Placental epithelial cell (primary cell): ENCODE data around the gene DSCAM. TPM values are rescaled to one million over a fixed set of nuclear protein-coding genes. Genes with fewer than 3 reads are reported as not detected.

ENCODE experiments used
- small RNA-seq: library from RNA; depleted of rRNA; stranded (forward); fragments of <200 nt; gene quantifications from one replicate; pipeline ENCODE3, GENCODE V24; 2012
- total RNA-seq: library from RNA; depleted of rRNA; stranded (reverse); fragments of >200 nt; gene quantifications from 2 replicates; pipeline ENCODE4 v1.2.3, GENCODE V29; 2012

DSCAM gene, protein sequence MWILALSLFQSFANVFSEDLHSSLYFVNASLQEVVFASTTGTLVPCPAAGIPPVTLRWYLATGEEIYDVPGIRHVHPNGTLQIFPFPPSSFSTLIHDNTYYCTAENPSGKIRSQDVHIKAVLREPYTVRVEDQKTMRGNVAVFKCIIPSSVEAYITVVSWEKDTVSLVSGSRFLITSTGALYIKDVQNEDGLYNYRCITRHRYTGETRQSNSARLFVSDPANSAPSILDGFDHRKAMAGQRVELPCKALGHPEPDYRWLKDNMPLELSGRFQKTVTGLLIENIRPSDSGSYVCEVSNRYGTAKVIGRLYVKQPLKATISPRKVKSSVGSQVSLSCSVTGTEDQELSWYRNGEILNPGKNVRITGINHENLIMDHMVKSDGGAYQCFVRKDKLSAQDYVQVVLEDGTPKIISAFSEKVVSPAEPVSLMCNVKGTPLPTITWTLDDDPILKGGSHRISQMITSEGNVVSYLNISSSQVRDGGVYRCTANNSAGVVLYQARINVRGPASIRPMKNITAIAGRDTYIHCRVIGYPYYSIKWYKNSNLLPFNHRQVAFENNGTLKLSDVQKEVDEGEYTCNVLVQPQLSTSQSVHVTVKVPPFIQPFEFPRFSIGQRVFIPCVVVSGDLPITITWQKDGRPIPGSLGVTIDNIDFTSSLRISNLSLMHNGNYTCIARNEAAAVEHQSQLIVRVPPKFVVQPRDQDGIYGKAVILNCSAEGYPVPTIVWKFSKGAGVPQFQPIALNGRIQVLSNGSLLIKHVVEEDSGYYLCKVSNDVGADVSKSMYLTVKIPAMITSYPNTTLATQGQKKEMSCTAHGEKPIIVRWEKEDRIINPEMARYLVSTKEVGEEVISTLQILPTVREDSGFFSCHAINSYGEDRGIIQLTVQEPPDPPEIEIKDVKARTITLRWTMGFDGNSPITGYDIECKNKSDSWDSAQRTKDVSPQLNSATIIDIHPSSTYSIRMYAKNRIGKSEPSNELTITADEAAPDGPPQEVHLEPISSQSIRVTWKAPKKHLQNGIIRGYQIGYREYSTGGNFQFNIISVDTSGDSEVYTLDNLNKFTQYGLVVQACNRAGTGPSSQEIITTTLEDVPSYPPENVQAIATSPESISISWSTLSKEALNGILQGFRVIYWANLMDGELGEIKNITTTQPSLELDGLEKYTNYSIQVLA (N-terminal part only)
- total RNA-seq: under 0.01 and 0.39 TPM in 2 replicates

DNA sequence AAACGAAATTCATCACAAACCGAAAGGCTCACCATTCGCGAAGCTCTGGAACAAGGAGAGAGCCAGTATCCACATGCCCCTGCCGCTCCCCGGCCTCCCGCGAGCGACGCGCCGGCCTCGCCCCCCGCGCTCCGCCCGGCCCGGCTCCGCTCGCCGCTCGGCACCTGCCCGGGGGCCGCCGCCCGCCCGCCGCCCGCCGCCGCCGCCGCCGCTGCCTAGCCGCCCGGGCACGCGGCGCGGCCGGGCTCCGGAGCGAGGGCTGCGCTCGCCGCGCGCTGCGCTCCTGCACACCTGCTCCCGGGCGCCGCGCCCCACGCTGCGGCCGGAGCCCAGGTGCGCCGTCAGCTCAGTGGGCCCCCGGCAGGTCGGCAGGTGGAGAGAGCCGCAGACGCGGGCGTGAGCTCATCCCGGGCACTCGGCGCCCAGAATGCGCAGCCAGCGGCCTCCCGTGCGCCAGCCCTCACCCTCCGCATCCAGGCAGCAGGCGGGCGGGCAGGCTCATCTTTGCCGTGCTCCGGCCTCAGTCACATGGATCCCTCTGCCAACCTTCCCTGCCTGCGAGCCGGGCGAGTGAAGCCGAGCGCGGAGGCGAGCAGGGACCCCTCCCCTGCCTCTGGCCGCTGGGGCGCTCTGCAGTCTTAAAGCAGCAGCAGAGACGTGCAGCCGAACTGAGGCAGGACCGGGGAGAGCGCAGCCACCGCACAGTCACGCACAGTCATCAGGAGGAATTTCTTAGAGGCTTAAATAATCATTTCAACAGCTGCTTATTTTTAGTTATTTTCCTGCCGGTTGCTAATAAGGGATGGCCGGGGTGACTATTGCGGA is at the start of gene DSCAM:
DSCAM (minus strand) TSS at position 572 of the 825 bp plus-strand sequence; CDS start at position 75, 497 bp downstream.

Small RNAs within 50 kb of the gene (small RNA-seq; reads per million reads assigned to genes)
- gene MIR4760 (not detected), gene RF00432 (not detected)
